Thoracic aorta (tissue), 2 donors: ENCODE results near the gene SUV39H1. TPM values are rescaled to one million over a fixed set of nuclear protein-coding genes. Genes with fewer than 3 reads are reported as not detected.

Experiments used
- ATAC-seq: fragments of 150-250 bp; one replicate; pipeline ENCODE4 v1.8.0; 2017; ENCODE audit warnings: low read depth; ENCODE audit not compliant: insufficient number of reproducible peaks, low FRiP score
- DNase-seq: peaks from one replicate; pipeline ENCODE4 v3.0.0-alpha.2; 2020; ENCODE audit warnings: low spot score
- H3K27ac ChIP-seq, 2 donors: fragments of 200-600 bp; sonication (generic); 1 replicate in 1 of 2; 2 replicates in 1 of 2; pipeline ENCODE4 v1.5.1; 2016; ENCODE audit warnings: mild to moderate bottlenecking in 2 of 2, moderate library complexity in 2 of 2
- H3K27me3 ChIP-seq: fragments of 200-600 bp; sonication (generic); replicated peaks from 2 replicates; pipeline ENCODE4 v1.6.0; 2016; ENCODE audit warnings: mild to moderate bottlenecking; ENCODE audit not compliant: insufficient read depth
- H3K36me3 ChIP-seq: fragments of 200-600 bp; sonication (generic); one replicate; pipeline ENCODE4 v1.5.1; 2016
- H3K4me1 ChIP-seq, 2 donors: fragments of 200-600 bp; sonication (generic); 1 replicate in 1 of 2; 2 replicates in 1 of 2; pipeline versions ENCODE4 v1.5.1 to v1.6.0; 2016; ENCODE audit warnings: low read depth in 2 of 2, mild to moderate bottlenecking in 1 of 2; ENCODE audit not compliant: control insufficient read depth in 1 of 2
- H3K4me3 ChIP-seq: fragments of 200-600 bp; sonication (generic); 2 replicates; pipeline ENCODE4 v1.5.1; 2016; ENCODE audit warnings: mild to moderate bottlenecking
- H3K9me3 ChIP-seq: fragments of 200-600 bp; sonication (generic); 2 replicates; pipeline ENCODE4 v1.5.1; 2016
- total RNA-seq, 2 donors: library from RNA; depleted of rRNA; stranded (reverse); fragments of >200 nt; gene quantifications; one replicate each; pipeline versions ENCODE4 v1.1.0 to v1.2.3, GENCODE V29; 2016
- TF ChIP-seq, protein P1 (sequence below): fragments of 200-600 bp; sonication (generic); IDR thresholded peaks from one replicate; pipeline ENCODE4 v1.5.1; 2019; ENCODE audit warnings: antibody characterized with exemption

The SUV39H1 gene
- total RNA-seq, 2 donors from 2014 or later: 3.5 to 4.4 TPM

GRCh38 chrX:48753708-48754228 is 57.2 kb downstream of the SUV39H1 start:
- TF ChIP-seq, protein P1, sequence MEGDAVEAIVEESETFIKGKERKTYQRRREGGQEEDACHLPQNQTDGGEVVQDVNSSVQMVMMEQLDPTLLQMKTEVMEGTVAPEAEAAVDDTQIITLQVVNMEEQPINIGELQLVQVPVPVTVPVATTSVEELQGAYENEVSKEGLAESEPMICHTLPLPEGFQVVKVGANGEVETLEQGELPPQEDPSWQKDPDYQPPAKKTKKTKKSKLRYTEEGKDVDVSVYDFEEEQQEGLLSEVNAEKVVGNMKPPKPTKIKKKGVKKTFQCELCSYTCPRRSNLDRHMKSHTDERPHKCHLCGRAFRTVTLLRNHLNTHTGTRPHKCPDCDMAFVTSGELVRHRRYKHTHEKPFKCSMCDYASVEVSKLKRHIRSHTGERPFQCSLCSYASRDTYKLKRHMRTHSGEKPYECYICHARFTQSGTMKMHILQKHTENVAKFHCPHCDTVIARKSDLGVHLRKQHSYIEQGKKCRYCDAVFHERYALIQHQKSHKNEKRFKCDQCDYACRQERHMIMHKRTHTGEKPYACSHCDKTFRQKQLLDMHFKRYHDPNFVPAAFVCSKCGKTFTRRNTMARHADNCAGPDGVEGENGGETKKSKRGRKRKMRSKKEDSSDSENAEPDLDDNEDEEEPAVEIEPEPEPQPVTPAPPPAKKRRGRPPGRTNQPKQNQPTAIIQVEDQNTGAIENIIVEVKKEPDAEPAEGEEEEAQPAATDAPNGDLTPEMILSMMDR: no peak
- DNase-seq (no peak), ATAC-seq (no peak)
- Histone ChIP-seq H3K4me1 (no peaks in the 10 kb centered on the region), H3K27ac (no peak overlapping the region), H3K27me3 (no peaks in the 10 kb centered on the region), H3K36me3 (no peaks in the 10 kb centered on the region), H3K4me3 (no peak overlapping the region), H3K9me3 (no peaks in the 10 kb centered on the region)

GRCh38 chrX:48754238-48754637 is 57.7 kb downstream of the SUV39H1 start:
- Histone ChIP-seq H3K4me3 (no peak overlapping the region), H3K36me3 (no peaks in the 10 kb centered on the region), H3K27me3 (no peaks in the 10 kb centered on the region), H3K27ac (no peak overlapping the region), H3K4me1 (no peaks in the 10 kb centered on the region), H3K9me3 (no peaks in the 10 kb centered on the region)
- DNase-seq: no peak
- ATAC-seq: no peak
- TF ChIP-seq, protein P1: no peak

Other genes starting within 250 kb of the SUV39H1 start
- gene SLC38A5, start 226.5 kb upstream of the SUV39H1 start, total RNA-seq: 1 to 10 TPM; 3.4 to 4.9 TPM
- gene FTSJ1, start 220.5 kb upstream of the SUV39H1 start, total RNA-seq: 10 to 100 TPM; 44.7 to 61.0 TPM
- gene PORCN, start 187.7 kb upstream of the SUV39H1 start, total RNA-seq: 10 to 100 TPM; 15.0 to 19.1 TPM
- gene EBP, start 174.9 kb upstream of the SUV39H1 start, total RNA-seq: 10 to 100 TPM in 1 of 2 donors, 1 to 10 TPM in 1; 3.5 to 18.8 TPM
- gene TBC1D25, start 157.0 kb upstream of the SUV39H1 start, total RNA-seq: 10 to 100 TPM; 11.4 to 13.6 TPM
- gene RBM3, start 122.2 kb upstream of the SUV39H1 start, total RNA-seq: 100 to 1,000 TPM; 199 to 230 TPM
- 100 to 1,000 TPM; 119 to 145 TPM for gene WDR13, start 99.2 kb upstream of the SUV39H1 start, total RNA-seq
- gene WAS, start 12.9 kb upstream of the SUV39H1 start, total RNA-seq: 1 to 10 TPM; 8.5 to 9.1 TPM
- gene GLOD5, start 65.0 kb downstream of the SUV39H1 start, total RNA-seq: not detected
- 1 to 10 TPM in 1 of 2 donors, not detected in 1; 1.4 TPM for gene GATA1, start 89.9 kb downstream of the SUV39H1 start, total RNA-seq
- gene HDAC6, start 105.3 kb downstream of the SUV39H1 start, total RNA-seq: 100 to 1,000 TPM; 123 to 125 TPM
- not detected for gene ERAS, start 129.8 kb downstream of the SUV39H1 start, total RNA-seq
- gene PCSK1N, start 138.9 kb downstream of the SUV39H1 start, total RNA-seq: 1 to 10 TPM; 1.8 to 3.0 TPM
- 10 to 100 TPM; 30.0 to 52.0 TPM for gene TIMM17B, start 201.0 kb downstream of the SUV39H1 start, total RNA-seq
- 10 to 100 TPM; 37.5 to 60.2 TPM for gene PQBP1, start 201.2 kb downstream of the SUV39H1 start, total RNA-seq
- gene SLC35A2, start 214.9 kb downstream of the SUV39H1 start, total RNA-seq: 10 to 100 TPM; 12.8 to 30.7 TPM
- gene PIM2, start 222.3 kb downstream of the SUV39H1 start, total RNA-seq: 10 to 100 TPM; 14.8 to 21.9 TPM